Cardiac fibroblast (primary cell): Measurements from ENCODE around the gene DFFB.

Experiments used
- DNase-seq, 2 donors: peaks; one replicate each; pipeline versions ENCODE4 v3.0.0 to v3.0.0-alpha.2; 2010; ENCODE audit warnings: low read depth in 2 of 2
- H3K4me3 ChIP-seq, 2 donors: replicated peaks in 1 of 2; 1 replicate in 1 of 2; 2 replicates in 1 of 2; pipeline ENCODE4 v1.5.1; 2011; ENCODE audit warnings: low read depth in 2 of 2, low read length in 2 of 2, mild to moderate bottlenecking in 2 of 2, moderate library complexity in 1 of 2
- CTCF ChIP-seq: IDR thresholded peaks from one replicate; pipeline ENCODE4 v1.5.1; 2011; ENCODE audit warnings: low read depth, mild to moderate bottlenecking, low read length, inconsistent platforms

DFFB gene

GRCh38 chr1:3886106-3886670 is 28.9 kb downstream of the DFFB start:
- H3K4me3 ChIP-seq: no peak overlapping the region
- DNase-seq: no peak
- no peak for TF ChIP-seq CTCF

GRCh38 chr1:3886691-3887090 is 29.4 kb downstream of the DFFB start:
- DNase-seq: no peak
- TF ChIP-seq CTCF: no peak
- no peak overlapping the region for H3K4me3 ChIP-seq

- no peak for TF ChIP-seq CTCF
- DNase-seq: no peak
- H3K4me3 ChIP-seq: no peak overlapping the region
These were observed 31.0 kb downstream of the DFFB start for GRCh38 chr1:3888301-3888700.

- no peak overlapping the region for H3K4me3 ChIP-seq
- no peak for DNase-seq
- TF ChIP-seq CTCF: no peak
These were observed 32.7 kb downstream of the DFFB start for GRCh38 chr1:3889936-3890335.

GRCh38 chr1:3890389-3891328 is 33.4 kb downstream of the DFFB start:
- DNase-seq: no peak
- TF ChIP-seq CTCF: no peak
- no peak overlapping the region for H3K4me3 ChIP-seq

- H3K4me3 ChIP-seq: no peak overlapping the region
- DNase-seq: no peak
- TF ChIP-seq CTCF: no peak
These were observed 34.1 kb downstream of the DFFB start for GRCh38 chr1:3891329-3891865.
